Measurements from ENCODE around the gene SMCO3. TPM values are rescaled to one million over a fixed set of nuclear protein-coding genes. Genes with fewer than 3 reads are reported as not detected.

The SMCO3 gene
- total and polyA plus RNA-seq, 2 of the 8 experiments (the other 6 are each of a cell fraction or from before 2014, with no cell fraction given) = not detected

GRCh38 chr12:14844401-14844800 is 30.4 kb upstream of the SMCO3 start:
- H3K23ac ChIP-seq (ENCODE audit: insufficient read length) = no peak overlapping the region
- CTCF ChIA-PET (ENCODE audit: partially characterized antibody) = interaction anchor here (0.6 to 6.7 kb wide), 7 partner anchors 19 to 150 kb away, joined by 3 to 116 read pairs (median 4); no protein-coding TSS in a partner anchor
- no peak for FAIRE-seq
- TF ChIP-seq POLR2A (IDR thresholded peaks at IDR 0.05; ENCODE audit: control extremely low read depth in 1 of 2, low read depth in 2 of 2, low read length in 2 of 2) (no peak), NANOG (IDR thresholded peaks at IDR 0.05; ENCODE audit: insufficient read depth, low read depth, low read length, poor library complexity, severe bottlenecking) (no peak), POLR2AphosphoS5 (IDR thresholded peaks at IDR 0.05; ENCODE audit: low read depth, low read length) (no peak), GABPA (IDR thresholded peaks at IDR 0.05; ENCODE audit: borderline replicate concordance, insufficient read depth, low read length) (no peak), BRCA1 (IDR thresholded peaks at IDR 0.05; ENCODE audit: low read depth, low read length) (no peak), MAX (IDR thresholded peaks at IDR 0.05) (no peak), POU5F1 (IDR thresholded peaks at IDR 0.05; ENCODE audit: low read depth, low read length) (no peak), SIN3A (conservative IDR thresholded peaks at IDR 0.05 in 1 of 2, IDR thresholded peaks at IDR 0.05 in 1 of 2; ENCODE audit: low read depth in 1 of 2, low read length in 2 of 2) (no peak), PHF8 (conservative IDR thresholded peaks at IDR 0.05; ENCODE audit: low read depth, low read length) (no peak), SP1 (IDR thresholded peaks at IDR 0.05; ENCODE audit: low read depth, low read length) (no peak), BCL11A (IDR thresholded peaks at IDR 0.05; ENCODE audit: low read depth in 2 of 2, low read length in 2 of 2) (no peak), TEAD4 (IDR thresholded peaks at IDR 0.05; ENCODE audit: low read depth, low read length) (no peak), SUZ12 (IDR thresholded peaks at IDR 0.05; ENCODE audit: low read length) (no peak), SRF (IDR thresholded peaks at IDR 0.05; ENCODE audit: low read depth, low read length) (no peak)

More at GRCh38 chr12:14844401-14844800, 30.4 kb upstream of the SMCO3 start:
- no peaks in the 10 kb centered on the region for H3K27me3 ChIP-seq (replicated peaks in 1 of 4; ENCODE audit: control insufficient read depth in 3 of 4, extremely low read depth in 1 of 4, insufficient read depth in 3 of 4, low read length in 3 of 4)
- H3K4me1 ChIP-seq (replicated peaks in 1 of 4; ENCODE audit: control insufficient read depth in 3 of 4, insufficient read depth in 4 of 4, low read length in 3 of 4) = no peaks in the 10 kb centered on the region
- no peak overlapping the region for H2BK5ac ChIP-seq (ENCODE audit: low read depth, low read length)
- no peak overlapping the region for H2AK5ac ChIP-seq (ENCODE audit: low read depth, low read length)
- H3K36me3 ChIP-seq (ENCODE audit: control insufficient read depth in 2 of 4, insufficient read depth in 4 of 4, low read length in 3 of 4) = no peaks in the 10 kb centered on the region
- H4K8ac ChIP-seq (ENCODE audit: extremely low read depth, insufficient read depth, low read length) = no peak overlapping the region
- H4K91ac ChIP-seq (replicated peaks; ENCODE audit: insufficient read length, low read length) = no peak overlapping the region
- no peak overlapping the region for H2BK120ac ChIP-seq (replicated peaks; ENCODE audit: low read depth, low read length)
- no peaks in the 10 kb centered on the region for H3K79me1 ChIP-seq (ENCODE audit: low read depth, low read length)
- H3K56ac ChIP-seq (replicated peaks; ENCODE audit: insufficient read length, low read depth, low read length) = no peak overlapping the region
- H4K5ac ChIP-seq (ENCODE audit: insufficient read length, low read depth, low read length) = no peak overlapping the region
- no peak overlapping the region for H3K4ac ChIP-seq (replicated peaks; ENCODE audit: insufficient read length, low read depth, low read length)
- H3K27ac ChIP-seq (ENCODE audit: low read depth, low read length) = no peak overlapping the region
- POLR2A ChIA-PET (ENCODE audit: partially characterized antibody) = interaction anchor here (0.6 kb wide), 1 partner anchor 104 kb away, joined by 3 read pairs; no protein-coding TSS in a partner anchor
- no peaks in the 10 kb centered on the region for H3K79me2 ChIP-seq (ENCODE audit: control insufficient read depth in 1 of 2, insufficient read depth in 2 of 2, low read length in 2 of 2)
- H2BK20ac ChIP-seq (ENCODE audit: low read length) = no peak overlapping the region
- H3K9me3 ChIP-seq (ENCODE audit: insufficient read depth in 2 of 2, low read depth in 1 of 2, low read length in 1 of 2) = no peaks in the 10 kb centered on the region
- no peak overlapping the region for H3K9ac ChIP-seq (replicated peaks in 1 of 4; ENCODE audit: extremely low read depth in 1 of 4, low read depth in 3 of 4, low read length in 3 of 4)
- H2AFZ ChIP-seq (ENCODE audit: low read length) = no peak overlapping the region
- H3K18ac ChIP-seq (ENCODE audit: extremely low read depth, low read length) = no peak overlapping the region
- no peak overlapping the region for H3K4me2 ChIP-seq (ENCODE audit: insufficient read depth in 1 of 2, low read depth in 2 of 2, low read length in 2 of 2)
- no peaks in the 10 kb centered on the region for H3K23me2 ChIP-seq (ENCODE audit: low read depth, low read length)
- H2BK12ac ChIP-seq (ENCODE audit: low read depth, low read length) = no peak overlapping the region
- no peak overlapping the region for H3K14ac ChIP-seq (ENCODE audit: insufficient read length)
- no peak for DNase-seq (ENCODE audit: low read depth in 1 of 2, low spot score in 2 of 2)
- H4K20me1 ChIP-seq (replicated peaks in 1 of 2; ENCODE audit: control insufficient read depth in 1 of 2, insufficient read depth in 2 of 2, low read length in 2 of 2) = no peaks in the 10 kb centered on the region
- no peak overlapping the region for H2BK15ac ChIP-seq (ENCODE audit: low read length)
- no peak overlapping the region for H3K4me3 ChIP-seq (ENCODE audit: extremely low read depth in 1 of 4, insufficient read depth in 2 of 4, low read depth in 3 of 4, low read length in 4 of 4)

Measured in H1 (cell line).